Activated T-cell treated with anti-CD3 and anti-CD28 coated beads, Interleukin-2, amount 50 U/mL, for 1 hour (primary cell): ENCODE data around the gene FLT1.

Source experiments
- DNase-seq: peaks from one replicate; pipeline ENCODE4 v3.0.0-alpha.2; 2020

FLT1 gene

DNA sequence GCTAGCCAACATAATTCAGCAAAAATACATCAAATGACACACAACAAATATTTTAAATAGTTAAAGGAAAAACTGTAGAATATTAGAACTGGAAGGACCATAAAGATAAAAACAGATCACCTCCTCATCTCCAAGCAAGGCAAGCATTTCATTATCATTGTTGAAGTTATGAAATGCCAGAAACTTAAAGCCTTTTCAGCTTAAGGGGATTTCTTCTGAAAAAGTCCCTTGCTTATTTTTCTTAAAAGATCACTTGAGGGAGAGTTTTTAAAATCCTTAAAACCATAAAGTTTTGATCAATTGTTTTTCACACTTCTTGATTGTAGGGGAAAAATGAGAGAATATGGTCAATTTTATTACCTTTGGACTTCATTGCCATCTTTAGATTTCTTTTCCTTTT is 37.4 kb downstream of the FLT1 start:
- DNase-seq = no peak

DNA sequence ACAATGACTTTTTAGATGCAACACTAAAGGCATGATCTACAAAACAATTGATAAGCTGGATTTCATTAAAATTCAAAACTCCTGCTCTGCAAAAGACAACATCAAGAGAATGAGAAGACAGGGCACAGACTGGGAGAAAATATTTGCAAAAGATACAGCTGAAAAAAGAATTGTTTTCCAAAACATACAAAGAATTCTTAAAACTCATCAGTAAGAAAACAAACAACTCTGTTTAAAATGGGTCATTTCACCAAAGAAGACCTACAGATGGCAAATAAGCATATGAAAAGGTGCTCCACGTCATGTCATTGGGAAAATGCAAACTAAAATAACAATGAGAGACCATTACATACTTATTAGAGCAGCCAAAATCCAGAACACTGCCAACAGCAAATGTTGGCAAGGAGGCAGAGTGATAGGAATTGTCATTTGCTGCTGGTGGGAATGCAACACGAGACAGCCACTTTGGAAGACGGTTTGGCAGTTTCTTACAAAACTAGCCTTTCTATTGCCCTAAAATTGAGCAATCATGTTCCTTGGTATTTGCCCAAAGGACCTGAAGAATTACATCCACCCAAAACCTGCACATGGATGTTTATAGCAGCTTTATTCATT is 39.2 kb downstream of the FLT1 start:
- DNase-seq = no peak

DNA sequence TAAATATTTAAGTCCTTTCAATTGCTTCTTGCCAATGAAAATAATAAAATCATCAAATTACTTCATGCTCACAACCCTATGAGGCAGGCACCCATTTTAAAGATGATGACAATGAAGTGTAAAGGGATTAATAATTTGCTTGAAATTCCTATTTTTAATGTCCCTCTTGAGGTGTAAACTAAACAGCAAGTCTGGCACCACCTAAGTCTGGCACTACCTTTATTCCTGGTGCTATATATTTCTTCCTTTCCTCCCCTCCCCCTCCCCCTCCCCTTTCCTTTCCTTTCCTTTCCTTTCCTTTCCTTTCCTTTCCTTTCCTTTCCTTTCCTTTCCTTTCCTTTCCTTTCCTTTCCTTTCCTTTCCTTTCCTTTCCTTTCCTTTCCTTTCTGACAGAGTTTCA is 42.2 kb downstream of the FLT1 start:
- DNase-seq = no peak

DNA sequence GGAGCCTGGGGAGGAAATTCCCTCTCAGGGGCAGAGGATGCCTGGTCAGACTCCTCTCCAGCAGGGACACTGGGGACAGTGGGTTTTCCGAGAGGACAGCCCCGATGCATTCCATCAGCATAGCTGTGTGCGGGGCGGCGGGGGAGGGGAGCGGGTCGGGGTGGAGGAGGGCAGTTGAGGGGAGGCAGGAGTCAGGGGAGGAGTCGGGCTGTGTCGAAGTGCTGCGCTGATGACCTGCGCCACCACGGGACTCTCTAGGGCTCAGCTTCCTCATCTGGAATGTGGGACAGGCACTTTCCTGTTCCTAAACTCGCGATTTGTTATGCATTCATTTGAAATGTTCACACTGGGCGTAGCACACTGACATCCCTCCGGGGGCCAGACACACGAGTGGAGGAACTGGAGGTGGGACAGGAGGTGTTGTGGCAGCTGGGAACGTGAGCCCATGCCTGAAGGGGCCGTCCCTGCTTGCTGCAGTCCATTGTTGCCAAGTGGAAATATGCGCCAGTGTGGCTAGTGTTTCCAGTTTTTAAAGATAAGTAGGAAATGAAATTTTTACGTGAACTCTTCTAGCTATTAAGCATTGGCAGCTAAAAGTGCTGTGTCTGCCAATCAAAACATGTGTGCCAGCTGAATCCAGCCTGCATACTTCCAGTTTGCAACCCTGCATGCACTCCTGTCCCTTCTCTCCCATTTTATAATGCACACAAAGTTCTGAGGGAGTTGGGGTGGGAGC is 43.3 kb downstream of the FLT1 start:
- DNase-seq = no peak

DNA sequence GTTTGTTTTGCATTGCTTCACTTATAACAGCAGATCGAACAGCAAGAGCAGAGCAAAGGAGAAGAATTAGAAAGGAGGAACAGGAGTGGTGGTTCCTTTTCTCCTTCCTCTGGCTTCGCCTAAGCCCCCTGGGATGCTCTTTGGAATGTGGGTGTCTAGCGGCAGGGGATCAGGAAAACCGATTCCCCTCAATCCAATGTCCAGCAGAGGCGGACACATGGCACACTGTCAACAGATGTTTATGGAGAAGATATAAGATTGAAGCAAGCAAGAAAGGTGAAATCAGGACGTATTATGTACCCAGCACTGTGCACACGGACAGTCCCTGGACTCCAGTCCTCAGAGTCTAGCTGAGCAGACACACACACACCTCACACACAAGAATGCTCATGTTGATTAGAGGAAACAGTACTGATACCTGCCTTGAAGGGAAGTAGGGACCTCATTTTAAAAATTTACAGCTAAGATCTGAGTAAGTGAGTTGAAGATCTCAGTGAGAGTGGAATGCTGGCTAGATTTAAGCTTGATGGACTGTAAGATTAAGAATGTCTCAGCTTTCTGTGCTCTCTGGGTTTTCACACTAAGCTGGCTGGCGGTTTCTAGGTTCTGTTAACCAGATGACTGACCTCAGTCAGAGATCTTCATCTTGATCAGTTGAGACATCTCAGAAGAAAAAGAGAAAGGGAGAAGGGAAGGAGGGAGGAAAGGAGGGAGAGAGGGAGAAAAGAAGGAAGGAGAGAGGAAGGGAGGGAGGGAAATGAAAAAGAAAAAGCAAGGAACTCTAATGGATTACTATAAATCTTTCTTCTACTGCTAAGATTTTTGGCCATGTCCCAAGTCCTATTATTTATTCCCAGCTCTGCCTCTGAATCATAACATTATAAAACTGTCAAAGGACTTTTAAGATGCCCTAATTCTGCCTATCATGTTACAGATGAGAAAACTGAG is 44.8 kb downstream of the FLT1 start:
- no peak for DNase-seq

DNA sequence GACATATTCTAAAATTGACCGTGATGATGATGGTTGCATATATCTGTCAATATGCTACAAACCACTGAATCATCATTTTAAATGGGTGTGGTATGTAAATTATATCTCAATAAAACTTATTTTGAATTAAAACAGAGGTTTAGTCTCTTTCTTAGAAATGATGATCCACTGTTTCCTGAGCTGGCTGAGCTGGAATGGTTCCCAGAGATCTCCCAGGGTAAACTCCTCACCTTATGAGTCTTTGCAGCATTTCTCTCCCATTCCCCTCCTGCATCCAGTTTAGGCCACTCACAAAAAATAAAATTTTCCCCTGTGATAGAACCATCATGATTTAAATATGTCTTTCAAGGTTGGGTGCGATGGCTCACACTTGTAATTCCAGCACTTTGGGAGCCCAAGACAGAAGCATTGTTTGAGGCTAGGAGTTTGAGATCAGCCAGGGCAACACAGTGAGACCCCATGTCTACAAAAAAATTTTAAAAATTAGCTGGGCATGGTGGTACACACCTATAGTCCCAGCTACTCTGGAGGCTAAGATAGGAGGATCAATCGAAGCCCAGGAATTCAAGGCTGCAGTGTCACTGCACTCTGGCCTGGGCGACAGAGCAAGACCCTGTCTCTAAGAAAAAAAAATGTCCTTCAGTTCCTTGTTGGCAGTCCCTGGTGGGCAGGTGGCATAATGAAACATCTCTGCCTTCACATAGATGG is 46.1 kb downstream of the FLT1 start:
- DNase-seq = no peak

DNA sequence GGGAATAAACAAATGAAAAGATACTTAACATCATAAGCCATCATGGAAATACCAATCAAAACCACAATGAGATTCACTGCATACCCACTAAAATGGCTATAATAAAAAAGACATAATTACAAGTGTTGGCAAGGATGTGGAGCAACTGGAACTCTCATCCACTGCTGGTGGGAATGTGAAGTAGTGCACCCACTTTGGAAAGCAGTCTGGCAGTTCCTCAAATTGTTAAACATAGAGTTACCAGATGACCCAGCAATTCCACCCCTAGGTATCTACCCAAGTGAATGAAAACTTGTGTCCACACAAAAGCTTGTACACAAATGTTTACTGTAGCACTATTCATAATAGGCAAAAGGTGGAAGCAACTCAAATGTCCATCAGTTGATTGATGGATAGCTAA is 46.9 kb downstream of the FLT1 start:
- DNase-seq = no peak

DNA sequence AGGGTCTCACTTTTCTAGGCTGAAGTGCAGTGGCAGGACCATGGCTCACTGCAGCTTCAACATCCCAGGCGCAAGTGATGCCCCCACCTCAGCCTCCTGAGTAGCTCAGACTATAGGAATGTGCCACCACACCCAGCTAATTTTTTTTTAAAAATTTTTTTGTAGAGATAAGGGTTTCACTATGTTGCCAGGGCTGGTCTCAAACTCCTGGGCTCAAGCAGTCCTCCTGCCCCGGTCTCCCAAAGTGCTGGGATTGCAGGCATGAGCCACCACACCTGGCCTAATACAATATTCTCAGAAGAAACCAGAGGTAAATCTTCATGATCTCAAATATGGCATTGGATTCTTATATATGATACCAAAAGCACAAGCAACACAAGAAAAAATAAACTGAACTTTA is 47.7 kb downstream of the FLT1 start:
- no peak for DNase-seq

DNA sequence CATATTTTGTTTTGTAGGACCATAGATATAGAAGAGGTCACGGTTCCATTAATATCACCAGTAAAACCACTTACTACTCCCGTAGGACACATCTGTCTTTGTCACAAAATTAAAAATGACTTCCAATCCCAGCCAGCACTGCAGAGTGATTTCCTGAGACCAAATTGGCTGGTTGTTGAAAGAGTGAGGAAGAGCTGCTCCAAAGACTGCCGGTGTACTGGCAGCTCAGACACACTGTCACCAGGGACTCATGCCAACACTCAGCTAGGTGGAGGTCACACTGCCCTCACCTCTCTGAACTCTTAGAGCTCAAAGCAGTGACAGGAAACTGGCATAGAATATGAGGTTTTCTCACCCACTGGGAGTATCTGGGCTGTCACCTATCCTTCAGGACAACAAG is 52.1 kb downstream of the FLT1 start:
- no peak for DNase-seq

DNA sequence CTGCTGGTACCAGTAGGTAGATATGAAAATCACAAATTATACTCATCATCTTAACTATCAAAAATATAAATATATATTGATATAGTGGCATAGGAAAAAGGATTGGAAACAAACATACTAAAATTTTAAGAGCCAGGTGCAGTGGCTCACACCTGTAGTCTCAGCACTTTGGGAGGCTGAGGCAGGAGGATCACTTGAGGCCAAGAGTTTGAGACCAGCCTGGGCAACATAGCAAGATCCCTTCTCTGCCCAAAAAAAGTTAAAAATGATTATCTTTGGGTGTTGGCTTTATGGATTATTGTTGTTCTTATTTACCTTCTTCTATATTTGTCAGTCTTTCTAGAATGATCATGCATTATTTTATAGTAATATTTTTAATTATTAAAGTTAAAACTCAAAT is 53.4 kb downstream of the FLT1 start:
- DNase-seq = no peak

DNA sequence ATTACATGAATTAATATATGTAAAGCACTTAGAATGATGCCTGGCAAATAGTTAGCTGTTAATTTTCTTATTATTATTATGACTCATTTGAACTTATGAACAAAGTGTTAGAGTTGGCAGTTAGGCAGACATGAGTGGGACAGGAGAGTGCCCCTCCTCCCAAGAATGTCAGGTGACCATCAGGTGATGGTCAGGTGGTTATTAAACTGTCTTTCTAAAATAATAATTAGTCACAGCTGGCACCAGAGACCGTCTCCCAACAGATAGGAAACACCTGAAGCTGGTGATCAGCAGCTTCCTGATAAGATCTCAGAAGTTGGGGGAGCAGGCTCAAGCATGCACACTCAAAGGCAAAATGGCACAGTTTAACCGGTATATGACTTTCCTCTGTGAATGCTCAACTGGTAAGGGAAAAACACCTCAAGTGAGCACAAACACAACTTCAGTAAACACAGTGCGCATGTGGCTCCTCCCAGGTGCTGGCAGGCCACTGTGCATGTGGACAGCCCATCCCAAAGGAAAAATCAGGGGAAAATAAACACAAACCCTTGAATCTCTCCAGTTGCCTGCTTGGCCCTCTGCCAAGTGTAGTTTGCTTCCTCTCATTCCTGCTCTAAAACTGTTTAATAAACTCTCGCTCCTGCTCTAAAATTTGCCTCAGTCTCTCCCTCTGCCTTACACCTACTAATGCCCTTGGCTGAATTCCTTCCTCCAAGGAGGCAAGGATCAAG is 54.0 kb downstream of the FLT1 start:
- DNase-seq = no peak

DNA sequence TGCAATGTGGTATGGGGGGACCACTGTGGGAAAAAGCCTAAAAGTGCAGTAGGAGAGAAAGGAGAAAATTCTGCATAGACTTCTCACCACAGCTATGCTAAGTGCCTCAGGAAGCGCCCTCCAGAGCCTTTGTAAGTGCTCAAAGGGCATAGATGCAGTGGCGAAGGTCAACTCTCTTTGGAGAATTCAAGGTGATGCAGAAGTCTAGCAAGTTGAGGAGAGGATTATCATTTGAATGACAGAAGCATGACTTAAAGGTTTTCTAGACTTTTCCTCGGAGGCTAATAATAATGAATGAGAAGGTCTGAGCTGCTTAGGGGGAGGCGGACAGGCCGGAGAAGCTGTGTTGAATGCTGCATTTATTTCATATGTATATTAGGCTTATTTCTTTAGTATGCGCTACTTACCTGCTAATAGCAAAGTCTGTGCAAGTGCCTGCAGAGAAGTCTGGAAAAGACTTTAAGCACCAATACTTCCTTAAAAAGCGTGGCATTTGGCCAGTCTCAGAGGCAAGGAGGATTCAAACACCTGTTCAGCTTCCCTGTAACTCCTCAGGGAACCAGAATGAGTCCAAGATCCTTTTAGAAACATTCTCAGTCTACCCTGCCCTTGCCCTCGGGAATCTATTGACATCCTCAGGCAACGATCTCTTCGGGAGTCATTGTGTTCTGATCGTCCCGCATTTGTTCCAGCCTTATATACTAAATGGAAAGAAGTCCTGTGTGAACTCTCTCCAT is 56.2 kb downstream of the FLT1 start:
- DNase-seq = no peak

DNA sequence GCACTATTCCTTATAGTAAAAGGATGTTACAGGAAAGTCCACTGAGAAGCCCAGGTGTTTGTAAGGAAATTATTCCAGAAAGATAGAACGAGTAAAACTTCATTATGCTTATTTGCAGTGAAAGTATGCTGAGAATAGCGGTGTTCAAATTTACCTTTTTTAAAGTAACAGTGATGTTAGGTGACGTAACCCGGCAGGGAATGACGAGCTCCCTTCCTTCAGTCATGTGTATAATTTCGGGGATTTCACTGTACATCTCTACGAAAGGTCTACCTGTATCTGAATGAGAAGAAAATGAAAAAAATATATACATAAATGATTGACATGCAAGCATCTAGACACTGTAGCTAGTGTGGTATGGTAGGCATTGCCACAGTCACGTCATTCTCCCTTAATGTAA is 56.9 kb downstream of the FLT1 start:
- DNase-seq = no peak

DNA sequence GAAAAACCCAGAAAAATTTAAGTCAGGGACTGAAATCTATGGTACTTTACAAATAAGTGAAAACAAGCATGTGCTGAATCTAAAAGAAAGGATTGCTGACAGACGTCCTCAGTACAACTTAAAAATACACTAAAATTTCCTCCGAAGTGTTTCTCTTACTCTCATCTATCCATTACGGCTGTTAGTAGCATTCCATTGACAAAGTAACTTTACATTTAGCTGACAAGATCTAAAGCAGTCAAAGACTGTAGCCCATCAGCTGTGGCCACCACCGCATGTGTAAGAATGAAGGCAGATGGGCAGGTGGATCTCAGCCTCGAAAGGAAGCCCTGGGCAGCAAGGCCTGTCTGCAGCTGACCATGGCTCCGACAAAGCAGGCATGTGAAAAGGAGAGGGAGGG is 59.0 kb downstream of the FLT1 start:
- no peak for DNase-seq

DNA sequence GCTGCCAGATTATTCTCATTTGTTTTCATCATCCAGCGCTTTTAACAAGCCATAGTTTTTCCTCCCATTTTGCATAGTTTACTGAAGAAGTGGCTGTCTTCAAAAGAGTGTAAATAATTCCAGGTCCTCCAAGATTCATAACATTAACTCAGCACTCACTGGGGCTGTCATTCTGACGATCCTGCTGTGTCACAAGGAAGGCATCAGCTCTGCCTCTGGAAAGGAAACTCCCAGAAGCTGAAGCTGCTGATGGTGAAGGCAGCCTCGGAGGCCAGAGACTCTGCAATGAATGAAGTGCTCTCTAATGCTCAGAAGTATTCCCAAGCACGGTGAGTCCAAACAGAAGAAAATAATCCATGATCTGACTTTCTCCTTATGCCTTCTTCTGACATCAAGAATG is 60.0 kb downstream of the FLT1 start:
- no peak for DNase-seq

DNA sequence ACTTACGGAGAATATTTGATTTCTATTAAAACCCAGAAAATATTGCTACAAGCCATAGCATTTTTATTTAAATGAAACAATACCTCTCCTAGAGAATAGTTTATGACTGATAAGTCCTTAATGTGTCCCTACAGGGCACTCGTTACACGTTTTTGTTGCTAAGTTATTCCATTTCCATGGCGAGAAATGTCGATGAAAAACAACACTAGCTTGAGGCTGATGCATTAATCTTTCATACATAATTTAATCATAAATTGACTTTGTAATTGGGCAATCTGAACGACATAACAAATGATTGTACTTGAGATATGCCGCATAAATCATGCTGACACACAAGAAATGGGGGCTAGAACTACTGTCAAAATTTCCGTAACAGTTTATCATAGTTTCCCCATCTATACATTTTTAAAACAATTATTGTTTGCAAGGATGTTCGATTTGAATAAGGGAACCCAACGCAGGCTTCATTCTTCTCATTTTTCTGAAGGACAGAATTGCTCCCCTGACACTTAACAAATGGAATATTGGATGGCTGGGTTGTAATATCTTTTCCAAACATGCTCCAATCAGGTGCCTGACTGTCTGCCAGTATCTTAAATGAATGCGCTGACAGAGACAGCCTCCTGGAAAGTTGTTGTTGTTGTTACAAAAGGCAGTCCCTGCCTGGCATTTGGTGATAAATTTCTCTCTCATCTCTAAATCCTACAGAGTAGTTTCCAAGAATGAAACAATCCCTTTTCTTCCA is 61.9 kb downstream of the FLT1 start:
- no peak for DNase-seq

DNA sequence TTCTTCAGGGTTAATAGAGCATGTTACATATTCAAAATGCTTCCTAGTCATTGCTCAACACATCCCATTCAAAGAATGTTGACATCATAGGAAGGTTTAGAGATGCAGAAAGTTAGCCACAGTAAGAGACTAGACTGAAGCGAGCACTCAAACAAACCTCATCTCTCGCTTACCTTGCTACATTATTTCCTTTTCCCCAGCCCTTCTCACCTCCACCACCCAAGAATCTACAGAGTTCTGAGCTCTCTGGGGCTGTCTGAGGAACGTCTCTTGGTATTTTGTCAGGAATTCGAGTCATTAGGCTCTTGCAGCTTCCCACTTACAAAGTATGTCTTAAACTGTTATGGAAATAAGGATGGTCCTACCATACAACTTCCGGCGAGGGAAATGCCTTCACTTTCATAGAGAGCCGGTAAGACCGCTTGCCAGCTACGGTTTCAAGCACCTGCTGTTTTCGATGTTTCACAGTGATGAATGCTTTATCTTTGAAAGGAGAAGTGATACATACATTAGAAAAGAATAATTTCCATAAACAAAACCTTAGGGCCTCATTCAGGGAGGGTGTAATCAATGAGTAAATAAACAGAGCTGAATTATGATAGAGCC is 65.1 kb downstream of the FLT1 start:
- DNase-seq = no peak

DNA sequence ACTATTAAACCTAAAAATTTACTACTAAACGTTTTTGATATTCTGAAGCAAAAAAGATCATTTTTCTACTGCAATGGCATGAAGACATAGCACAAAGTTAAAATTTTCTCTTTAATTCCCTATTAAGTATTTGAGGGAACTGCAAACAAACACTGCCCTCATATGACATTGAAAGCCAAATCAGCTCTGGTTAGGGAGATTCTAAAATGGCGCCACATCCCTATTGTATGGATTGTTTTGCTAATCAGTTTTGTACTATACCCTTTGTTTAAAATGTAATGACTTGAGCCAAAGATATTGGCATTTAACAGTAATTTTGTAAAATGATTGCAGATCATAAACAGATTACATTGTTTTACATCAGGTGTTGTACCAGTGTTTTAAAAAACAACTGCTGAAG is 65.8 kb downstream of the FLT1 start:
- no peak for DNase-seq

DNA sequence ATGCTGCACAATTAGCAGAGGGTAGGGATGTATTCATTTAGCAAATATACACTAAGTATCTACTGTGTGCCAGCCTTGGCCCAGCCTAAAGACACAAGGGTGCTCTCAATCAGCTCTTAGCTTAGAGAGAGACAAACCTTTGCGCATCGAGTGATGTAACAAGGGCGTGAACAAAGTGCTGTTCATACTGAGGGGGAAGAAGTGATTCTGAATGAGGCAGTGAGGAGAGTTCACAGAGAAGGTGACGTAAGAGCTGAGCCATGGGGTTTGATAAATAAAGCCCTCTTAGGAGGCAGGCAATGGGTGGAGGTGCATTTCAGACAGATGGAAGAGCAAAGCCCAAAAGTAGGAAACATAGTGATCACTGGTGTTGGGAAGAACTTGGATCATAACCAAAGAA is 68.5 kb downstream of the FLT1 start:
- no peak for DNase-seq

DNA sequence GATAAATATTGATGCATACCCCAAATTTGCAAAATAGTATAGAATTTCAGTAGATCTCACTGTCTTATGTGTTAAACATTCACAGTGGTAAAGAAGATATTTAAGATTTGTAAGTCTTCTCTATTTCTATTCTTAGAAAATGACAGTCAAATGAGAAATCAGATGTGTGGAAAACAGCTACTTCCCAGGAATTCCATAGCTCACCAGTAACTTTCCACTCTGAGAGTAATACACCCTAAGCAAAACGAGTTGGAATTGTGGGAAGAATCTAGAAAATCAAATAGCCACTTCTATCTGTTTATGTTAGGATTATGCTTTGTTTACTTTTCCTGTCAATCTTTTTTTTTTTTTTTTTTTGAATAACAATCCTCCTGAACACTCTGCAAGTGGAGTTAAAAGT is 69.1 kb downstream of the FLT1 start:
- no peak for DNase-seq

DNA sequence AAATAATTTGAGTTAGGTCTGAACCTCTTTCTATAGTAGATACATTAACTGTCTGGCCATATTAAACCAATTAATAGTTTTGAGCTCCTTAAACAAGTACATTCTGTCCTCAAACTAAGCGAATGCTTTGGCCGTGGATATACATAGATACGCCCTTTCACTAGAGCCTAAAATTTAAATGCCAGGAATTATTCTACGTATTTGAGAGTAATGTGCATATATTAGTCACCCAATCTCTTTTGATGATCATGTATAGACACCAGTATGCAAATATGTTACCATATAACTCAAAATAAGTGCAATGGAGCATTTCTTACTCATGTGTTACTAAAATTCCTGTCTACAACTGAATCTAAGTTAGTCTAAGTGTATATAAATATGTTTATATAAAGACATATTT is 70.4 kb downstream of the FLT1 start:
- DNase-seq = no peak
